D721Med (cell line): Measurements from ENCODE around the gene CCDC32.

Experiments used
- DNase-seq: peaks from one replicate; pipeline ENCODE4 v3.0.0; 2011; ENCODE audit warnings: low spot score; ENCODE audit not compliant: insufficient read length
- FAIRE-seq: peaks from 2 replicates; lab custom pipeline; 2011; peaks lifted over from hg19 to GRCh38; lab: Jason Lieb, UNC
- CTCF ChIP-seq: IDR thresholded peaks from 2 replicates; pipeline ENCODE4 v1.5.1; 2012; ENCODE audit warnings: mild to moderate bottlenecking, control low read depth; ENCODE audit not compliant: insufficient read depth; ENCODE audit errors: missing control alignments

CCDC32 gene

GRCh38 chr15:40536501-40536900 is 28.3 kb downstream of the CCDC32 start:
- FAIRE-seq = no peak
- no peak for DNase-seq
- TF ChIP-seq CTCF = no peak

- FAIRE-seq (no peak), DNase-seq (no peak)
- TF ChIP-seq CTCF = no peak
Measured at GRCh38 chr15:40534371-40534770, 30.5 kb downstream of the CCDC32 start.

GRCh38 chr15:40533763-40534364 is 31.0 kb downstream of the CCDC32 start:
- TF ChIP-seq CTCF = no peak
- DNase-seq = no peak
- no peak for FAIRE-seq

- no peak for FAIRE-seq
- DNase-seq = no peak
- no peak for TF ChIP-seq CTCF
Measured at GRCh38 chr15:40528801-40529200, 36.0 kb downstream of the CCDC32 start.

GRCh38 chr15:40525855-40526254 is 39.0 kb downstream of the CCDC32 start:
- DNase-seq = no peak
- no peak for TF ChIP-seq CTCF
- FAIRE-seq = no peak

GRCh38 chr15:40523611-40524010 is 41.2 kb downstream of the CCDC32 start:
- DNase-seq (no peak), FAIRE-seq (no peak)
- no peak for TF ChIP-seq CTCF

- no peak for TF ChIP-seq CTCF
- FAIRE-seq (no peak), DNase-seq (no peak)
Measured at GRCh38 chr15:40516322-40516721, 48.5 kb downstream of the CCDC32 start.
